Karpas-422 (cell line): Measurements from ENCODE around the gene ZNF143. TPM values are rescaled to one million over a fixed set of nuclear protein-coding genes. Genes with fewer than 3 reads are reported as not detected.
"Not testable (repeated sequence)": the region's sequence is repeated elsewhere in the genome, so short reads cannot be mapped to it uniquely, and the experiment has no call there.

Experiments used
- DNase-seq: peaks from one replicate; pipeline ENCODE4 v3.0.0-alpha.2; 2015
- H2AFZ ChIP-seq: fragments of 200-600 bp; sonication (generic); 2 replicates; pipeline ENCODE4 v1.6.1; 2014; ENCODE audit warnings: antibody characterized with exemption, low read length, mixed read lengths
- H3K27ac ChIP-seq: fragments of 200-600 bp; sonication (generic); 2 replicates; pipeline ENCODE4 v1.5.1; 2014; ENCODE audit warnings: mild to moderate bottlenecking, low read length, moderate library complexity
- H3K27me3 ChIP-seq: fragments of 200-600 bp; sonication (generic); 2 replicates; pipeline ENCODE4 v1.6.1; 2014; ENCODE audit warnings: low read length, mixed read lengths
- H3K36me3 ChIP-seq: fragments of 200-600 bp; sonication (generic); 2 replicates; pipeline ENCODE4 v1.6.1; 2014; ENCODE audit warnings: low read length, mixed read lengths; ENCODE audit not compliant: insufficient read depth
- H3K4me1 ChIP-seq: fragments of 200-600 bp; sonication (generic); 2 replicates; pipeline ENCODE4 v1.6.1; 2014; ENCODE audit warnings: mild to moderate bottlenecking, low read length, mixed read lengths
- H3K4me2 ChIP-seq: fragments of 200-600 bp; sonication (generic); 2 replicates; pipeline ENCODE4 v1.6.1; 2014; ENCODE audit warnings: low read length, low read depth, mild to moderate bottlenecking; ENCODE audit not compliant: poor library complexity, severe bottlenecking
- H3K4me3 ChIP-seq: fragments of 200-600 bp; sonication (generic); 2 replicates; pipeline ENCODE4 v1.5.1; 2014; ENCODE audit warnings: mild to moderate bottlenecking, antibody characterized with exemption, low read length, mixed read lengths
- H3K79me2 ChIP-seq: fragments of 200-600 bp; sonication (generic); 2 replicates; pipeline ENCODE4 v1.6.1; 2014; ENCODE audit warnings: mild to moderate bottlenecking, low read length, mixed read lengths
- H3K9ac ChIP-seq: fragments of 200-600 bp; sonication (generic); 2 replicates; pipeline ENCODE4 v1.6.0; 2014; ENCODE audit warnings: low read length
- H3K9me2 ChIP-seq: fragments of 200-600 bp; sonication (generic), shearing (Covaris generic); replicated peaks from 2 replicates; pipeline ENCODE4 v1.6.0; 2014; ENCODE audit warnings: mild to moderate bottlenecking, low read length, moderate library complexity; ENCODE audit not compliant: insufficient read depth
- H3K9me3 ChIP-seq: fragments of 300-700, 200-600 bp; sonication (generic); 2 replicates; pipeline ENCODE4 v1.6.1; 2014; ENCODE audit warnings: low read length, mixed read lengths
- H4K20me1 ChIP-seq: fragments of 200-600 bp; sonication (generic); 2 replicates; pipeline ENCODE4 v1.6.1; 2014; ENCODE audit warnings: mild to moderate bottlenecking, antibody characterized with exemption, low read length, low read depth; ENCODE audit not compliant: insufficient read depth
- total RNA-seq: library from RNA; depleted of rRNA; stranded (reverse); fragments of >200 nt; shearing (Covaris generic); gene quantifications from 2 replicates; pipeline ENCODE4 v1.2.3, GENCODE V29; 2014; ENCODE audit warnings: low replicate concordance

Gene ZNF143
- total RNA-seq, 1 experiment from 2014 or later: 36.7 TPM

DNA sequence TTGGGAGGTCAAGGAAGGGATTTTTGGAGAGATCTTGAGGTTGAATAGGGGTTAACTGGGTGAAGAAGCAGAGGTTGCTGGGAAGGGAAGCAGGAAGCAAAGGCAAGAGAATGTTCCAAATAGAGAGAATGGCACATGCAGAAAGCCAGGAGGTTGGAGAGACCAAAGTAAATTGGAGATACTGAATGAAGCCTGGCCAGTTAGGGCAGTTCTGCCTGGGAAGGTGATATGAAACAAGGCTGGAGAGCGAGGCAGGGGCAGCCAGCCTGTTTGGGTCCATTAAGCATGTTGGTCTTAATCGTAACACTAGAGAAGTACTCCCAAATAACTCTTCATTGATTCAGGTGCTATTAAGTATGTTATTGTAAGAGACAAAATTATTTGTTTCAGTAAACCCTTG is 48.2 kb downstream of the ZNF143 start:
- no peak for DNase-seq
- Histone ChIP-seq H3K27ac (no peak overlapping the region), H3K4me1 (peaks cover 3% of the 10 kb centered on the region; the same call in 1 of the 2 replicates), H3K9me3 (no peaks in the 10 kb centered on the region), H3K27me3 (no peaks in the 10 kb centered on the region), H3K9me2 (no peaks in the 10 kb centered on the region), H3K79me2 (no peaks in the 10 kb centered on the region; the same call in 1 of the 2 replicates), H3K36me3 (peaks cover 9% of the 10 kb centered on the region; the same call in 1 of the 2 replicates), H3K4me2 (no peak overlapping the region), H3K4me3 (no peak overlapping the region), H3K9ac (no peak overlapping the region), H2AFZ (no peak overlapping the region), H4K20me1 (no peaks in the 10 kb centered on the region)

GRCh38 chr11:9512370-9513019 is 51.7 kb downstream of the ZNF143 start:
- no peaks in the 10 kb centered on the region for H3K4me1 ChIP-seq
- no peak overlapping the region for H2AFZ ChIP-seq
- peaks cover 28% of the 10 kb centered on the region for H3K36me3 ChIP-seq
- no peaks in the 10 kb centered on the region for H3K9me2 ChIP-seq
- DNase-seq: no peak
- no peak overlapping the region for H3K9ac ChIP-seq
- H3K4me2 ChIP-seq: no peak overlapping the region
- no peak overlapping the region for H3K27ac ChIP-seq
- H3K27me3 ChIP-seq: no peaks in the 10 kb centered on the region
- H3K9me3 ChIP-seq: no peaks in the 10 kb centered on the region
- no peaks in the 10 kb centered on the region; the same call in 1 of the 2 replicates for H3K79me2 ChIP-seq
- no peaks in the 10 kb centered on the region for H4K20me1 ChIP-seq
- H3K4me3 ChIP-seq: no peak overlapping the region

GRCh38 chr11:9514576-9514975 is 53.8 kb downstream of the ZNF143 start:
- peaks cover 35% of the 10 kb centered on the region for H3K36me3 ChIP-seq

DNA sequence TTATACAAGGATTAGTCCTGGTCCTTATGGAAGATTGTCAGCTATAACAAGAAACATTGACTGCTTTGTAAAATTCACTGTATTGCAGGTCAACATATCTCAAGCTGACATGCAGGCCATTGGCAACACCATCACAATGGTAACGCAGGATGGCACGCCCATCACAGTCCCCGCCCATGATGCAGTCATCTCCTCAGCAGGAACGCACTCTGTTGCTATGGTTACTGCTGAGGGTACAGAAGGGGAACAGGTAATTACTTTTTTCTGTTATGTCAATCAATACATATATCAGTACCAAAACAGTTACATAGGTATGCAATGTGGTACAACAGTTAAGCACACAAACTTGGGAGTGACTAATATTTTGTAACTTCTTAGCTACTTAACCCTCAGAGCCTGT is 55.3 kb downstream of the ZNF143 start:
- Histone ChIP-seq H3K9ac (no peak overlapping the region), H3K4me2 (no peak overlapping the region), H4K20me1 (no peaks in the 10 kb centered on the region), H3K9me3 (no peaks in the 10 kb centered on the region), H3K4me3 (no peak overlapping the region), H3K27me3 (no peaks in the 10 kb centered on the region), H2AFZ (no peak overlapping the region), H3K4me1 (peaks cover 7% of the 10 kb centered on the region), H3K27ac (no peak overlapping the region), H3K36me3 (peaks cover 35% of the 10 kb centered on the region), H3K79me2 (no peaks in the 10 kb centered on the region), H3K9me2 (no peaks in the 10 kb centered on the region)
- DNase-seq: no peak

More at GRCh38 chr11:9514576-9514975, 53.8 kb downstream of the ZNF143 start:
- H3K27ac ChIP-seq, H3K4me3 ChIP-seq, H3K9ac ChIP-seq, H3K9me3 ChIP-seq, H3K9me2 ChIP-seq, H2AFZ ChIP-seq, H4K20me1 ChIP-seq, H3K4me1 ChIP-seq, H3K79me2 ChIP-seq, DNase-seq, H3K4me2 ChIP-seq, H3K27me3 ChIP-seq: not testable (repeated sequence)

GRCh38 chr11:9518835-9519410 is 58.1 kb downstream of the ZNF143 start:
- H3K9ac ChIP-seq: no peak overlapping the region
- no peaks in the 10 kb centered on the region for H3K79me2 ChIP-seq
- no peaks in the 10 kb centered on the region for H3K9me2 ChIP-seq
- H3K27me3 ChIP-seq: no peaks in the 10 kb centered on the region
- DNase-seq: no peak
- no peaks in the 10 kb centered on the region for H3K9me3 ChIP-seq
- no peak overlapping the region for H3K4me2 ChIP-seq
- no peak overlapping the region for H2AFZ ChIP-seq
- peaks cover 7% of the 10 kb centered on the region for H3K4me1 ChIP-seq
- H4K20me1 ChIP-seq: no peaks in the 10 kb centered on the region
- no peak overlapping the region for H3K27ac ChIP-seq
- H3K4me3 ChIP-seq: no peak overlapping the region
- H3K36me3 ChIP-seq: peaks cover 27% of the 10 kb centered on the region

DNA sequence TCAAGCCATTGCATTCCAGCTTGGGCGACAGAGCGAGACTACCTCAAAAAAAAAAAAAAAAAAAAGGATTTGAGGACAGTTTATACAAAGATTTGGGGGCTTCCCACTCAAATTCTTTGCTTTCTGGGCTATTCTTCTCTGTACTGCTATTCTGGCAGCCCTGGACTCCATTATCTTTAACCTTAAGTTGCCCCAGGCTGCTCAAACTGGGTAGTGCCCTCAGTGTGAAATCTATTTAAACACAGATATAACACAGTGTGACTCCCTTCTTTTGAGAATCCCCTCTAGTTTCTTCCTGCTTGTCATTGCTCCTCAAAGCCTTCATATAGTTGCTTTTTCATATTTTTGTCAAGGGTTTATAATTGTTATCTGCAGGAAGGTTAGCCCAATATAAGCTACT is 63.2 kb downstream of the ZNF143 start:
- Histone ChIP-seq H3K4me3 (no peak overlapping the region), H3K36me3 (no peaks in the 10 kb centered on the region; the same call in 1 of the 2 replicates), H3K27ac (no peak overlapping the region), H3K79me2 (no peaks in the 10 kb centered on the region), H3K9ac (no peak overlapping the region), H4K20me1 (no peaks in the 10 kb centered on the region), H3K9me3 (no peaks in the 10 kb centered on the region), H3K4me1 (no peaks in the 10 kb centered on the region), H2AFZ (no peak overlapping the region), H3K4me2 (no peak overlapping the region), H3K27me3 (no peaks in the 10 kb centered on the region), H3K9me2 (no peaks in the 10 kb centered on the region)
- DNase-seq: no peak

GRCh38 chr11:9525116-9525515 is 64.3 kb downstream of the ZNF143 start:
- no peak overlapping the region for H2AFZ ChIP-seq
- no peaks in the 10 kb centered on the region for H3K27me3 ChIP-seq
- no peaks in the 10 kb centered on the region for H3K9me3 ChIP-seq
- DNase-seq: no peak
- H3K9ac ChIP-seq: no peak overlapping the region
- H3K79me2 ChIP-seq: no peaks in the 10 kb centered on the region
- no peak overlapping the region for H3K27ac ChIP-seq
- no peaks in the 10 kb centered on the region for H4K20me1 ChIP-seq
- H3K36me3 ChIP-seq: no peaks in the 10 kb centered on the region; the same call in 1 of the 2 replicates
- no peaks in the 10 kb centered on the region for H3K9me2 ChIP-seq
- H3K4me1 ChIP-seq: no peaks in the 10 kb centered on the region
- H3K4me3 ChIP-seq: no peak overlapping the region
- H3K4me2 ChIP-seq: no peak overlapping the region

GRCh38 chr11:9527481-9528135 is 66.8 kb downstream of the ZNF143 start:
- Histone ChIP-seq H3K9me2 (no peaks in the 10 kb centered on the region), H3K4me3 (no peak overlapping the region), H3K9me3 (no peaks in the 10 kb centered on the region), H3K9ac (no peak overlapping the region), H3K4me1 (no peaks in the 10 kb centered on the region), H3K79me2 (no peaks in the 10 kb centered on the region), H3K4me2 (no peak overlapping the region), H3K27me3 (no peaks in the 10 kb centered on the region), H3K27ac (no peak overlapping the region), H4K20me1 (no peaks in the 10 kb centered on the region), H2AFZ (no peak overlapping the region), H3K36me3 (no peaks in the 10 kb centered on the region; the same call in 1 of the 2 replicates)
- DNase-seq: no peak
